ENCODE data around the gene EPS8L2. TPM values are rescaled to one million over a fixed set of nuclear protein-coding genes. Genes with fewer than 3 reads are reported as not detected.

Gene EPS8L2
- total and polyA plus RNA-seq, 2 of the 13 experiments (the other 11 are each of a cell fraction or from before 2014, with no cell fraction given), result 89.3 to 416 TPM

DNA sequence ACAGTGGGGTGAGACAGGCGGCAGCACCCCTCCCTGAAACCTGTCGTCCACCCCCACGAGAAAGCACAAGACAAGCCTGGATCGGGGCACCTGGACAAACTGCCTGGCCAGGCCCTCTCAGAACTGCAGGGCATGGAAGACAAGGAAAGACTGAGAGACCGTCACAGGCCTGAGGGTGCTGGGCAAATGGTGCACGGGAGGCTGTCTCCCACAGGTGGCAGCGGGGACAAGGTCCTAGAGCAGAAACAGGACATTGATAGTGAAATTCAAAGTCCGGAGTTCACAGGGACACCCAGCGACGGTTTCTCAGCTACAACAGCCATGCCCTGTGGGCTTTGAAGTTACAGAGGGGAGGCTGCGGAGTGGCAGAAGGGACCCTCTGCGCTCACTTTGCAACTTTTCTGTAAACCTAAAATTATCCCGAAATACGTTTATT is 48.3 kb upstream of the EPS8L2 start:
- peak; percentile 55 for ATAC-seq
- peak overlapping the region; percentile 45; the same call in 1 of the 2 replicates for H3K9ac ChIP-seq (ENCODE audit: insufficient read depth, low read depth, low read length)
- no peaks in the 10 kb centered on the region for H3K9me3 ChIP-seq (ENCODE audit: low read length)
- H3K79me2 ChIP-seq (ENCODE audit: insufficient read depth, low read length), result no peaks in the 10 kb centered on the region
- H3K4me3 ChIP-seq (replicated peaks in 1 of 3; ENCODE audit: insufficient read depth in 1 of 3, low read depth in 2 of 3, low read length in 3 of 3), result peak overlapping the region in 1 of 3 experiments; percentile 23; a peak in 1 of 6 replicates
- DNase-seq (ENCODE audit: low spot score), result peak; percentile 71
- ChIA-PET POLR2A (interaction anchor here (1.1 to 1.2 kb wide), 2 partner anchors 48 to 82 kb away, joined by 3 read pairs; partner anchors contain the start of genes EPS8L2 and PHRF1), CTCF (ENCODE audit: low intra/inter-chr PET ratio, low total read pairs) (no interaction called here)
- FAIRE-seq, result peak; percentile 39
- in situ Hi-C loops (cut with HindIII; ENCODE audit: extremely low pct_ligation_motif_present, low pct_unique_long_range_greater_than_20kb) (loop anchor here (5.0 kb wide), 1 partner anchor 70 kb away; no protein-coding TSS in a partner anchor), intact Hi-C loops (cut with micrococcal nuclease; ENCODE audit: unreplicated experiment) (loop anchor here (10.0 kb wide), 1 partner anchor 47 kb away; the partner anchor contains the start of gene EPS8L2)
- H3K36me3 ChIP-seq (replicated peaks in 1 of 2; ENCODE audit: control insufficient read depth in 1 of 2, insufficient read depth in 2 of 2, low read length in 2 of 2), result peaks cover 16 to 36% of the 10 kb centered on the region in 2 experiments; a peak in 4 of 5 replicates
- H2AFZ ChIP-seq (ENCODE audit: low read length), result no peak overlapping the region
- H3K4me1 ChIP-seq (ENCODE audit: insufficient read depth, low read length), result peaks cover 47% of the 10 kb centered on the region
- H3K27ac ChIP-seq (ENCODE audit: extremely low read length, insufficient read depth, low read length), result peak overlapping the region; percentile 60
- BruUV-seq (replicated peaks), result no TSS peak
- peaks cover 17% of the 10 kb centered on the region; the same call in 1 of the 2 replicates for H4K20me1 ChIP-seq (ENCODE audit: insufficient read depth, low read length)
- WGBS (ENCODE audit: low lambda C conversion rate), result 37% methylated on average over 14 of the region's 14 CpGs
- H3K27me3 ChIP-seq (ENCODE audit: control insufficient read depth in 1 of 2, insufficient read depth in 2 of 2, low read length in 2 of 2), result no peaks in the 10 kb centered on the region
- peak overlapping the region; percentile 57 for H3K4me2 ChIP-seq (ENCODE audit: low read depth, low read length)
- TF ChIP-seq ZNF510 (CRISPR knock-in tag; IDR thresholded peaks at IDR 0.05; ENCODE audit: low read depth), result no peak
- no peak for TF ChIP-seq ZNF354B (CRISPR knock-in tag; IDR thresholded peaks at IDR 0.05)
- TF ChIP-seq, protein P1, sequence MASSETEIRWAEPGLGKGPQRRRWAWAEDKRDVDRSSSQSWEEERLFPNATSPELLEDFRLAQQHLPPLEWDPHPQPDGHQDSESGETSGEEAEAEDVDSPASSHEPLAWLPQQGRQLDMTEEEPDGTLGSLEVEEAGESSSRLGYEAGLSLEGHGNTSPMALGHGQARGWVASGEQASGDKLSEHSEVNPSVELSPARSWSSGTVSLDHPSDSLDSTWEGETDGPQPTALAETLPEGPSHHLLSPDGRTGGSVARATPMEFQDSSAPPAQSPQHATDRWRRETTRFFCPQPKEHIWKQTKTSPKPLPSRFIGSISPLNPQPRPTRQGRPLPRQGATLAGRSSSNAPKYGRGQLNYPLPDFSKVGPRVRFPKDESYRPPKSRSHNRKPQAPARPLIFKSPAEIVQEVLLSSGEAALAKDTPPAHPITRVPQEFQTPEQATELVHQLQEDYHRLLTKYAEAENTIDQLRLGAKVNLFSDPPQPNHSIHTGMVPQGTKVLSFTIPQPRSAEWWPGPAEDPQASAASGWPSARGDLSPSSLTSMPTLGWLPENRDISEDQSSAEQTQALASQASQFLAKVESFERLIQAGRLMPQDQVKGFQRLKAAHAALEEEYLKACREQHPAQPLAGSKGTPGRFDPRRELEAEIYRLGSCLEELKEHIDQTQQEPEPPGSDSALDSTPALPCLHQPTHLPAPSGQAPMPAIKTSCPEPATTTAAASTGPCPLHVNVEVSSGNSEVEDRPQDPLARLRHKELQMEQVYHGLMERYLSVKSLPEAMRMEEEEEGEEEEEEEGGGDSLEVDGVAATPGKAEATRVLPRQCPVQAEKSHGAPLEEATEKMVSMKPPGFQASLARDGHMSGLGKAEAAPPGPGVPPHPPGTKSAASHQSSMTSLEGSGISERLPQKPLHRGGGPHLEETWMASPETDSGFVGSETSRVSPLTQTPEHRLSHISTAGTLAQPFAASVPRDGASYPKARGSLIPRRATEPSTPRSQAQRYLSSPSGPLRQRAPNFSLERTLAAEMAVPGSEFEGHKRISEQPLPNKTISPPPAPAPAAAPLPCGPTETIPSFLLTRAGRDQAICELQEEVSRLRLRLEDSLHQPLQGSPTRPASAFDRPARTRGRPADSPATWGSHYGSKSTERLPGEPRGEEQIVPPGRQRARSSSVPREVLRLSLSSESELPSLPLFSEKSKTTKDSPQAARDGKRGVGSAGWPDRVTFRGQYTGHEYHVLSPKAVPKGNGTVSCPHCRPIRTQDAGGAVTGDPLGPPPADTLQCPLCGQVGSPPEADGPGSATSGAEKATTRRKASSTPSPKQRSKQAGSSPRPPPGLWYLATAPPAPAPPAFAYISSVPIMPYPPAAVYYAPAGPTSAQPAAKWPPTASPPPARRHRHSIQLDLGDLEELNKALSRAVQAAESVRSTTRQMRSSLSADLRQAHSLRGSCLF (CRISPR knock-in tag; IDR thresholded peaks at IDR 0.05; ENCODE audit: borderline replicate concordance), result no peak
- TF ChIP-seq ZNF556 (CRISPR knock-in tag; IDR thresholded peaks at IDR 0.05; ENCODE audit: borderline replicate concordance), result 0 out of 2 replicates have a peak, but pooled peaks have one; percentile 49
- TF ChIP-seq THAP11 (CRISPR knock-in tag; IDR thresholded peaks at IDR 0.05), result 0 out of 2 replicates have a peak, but pooled peaks have one; percentile 13
- TF ChIP-seq, protein P2, sequence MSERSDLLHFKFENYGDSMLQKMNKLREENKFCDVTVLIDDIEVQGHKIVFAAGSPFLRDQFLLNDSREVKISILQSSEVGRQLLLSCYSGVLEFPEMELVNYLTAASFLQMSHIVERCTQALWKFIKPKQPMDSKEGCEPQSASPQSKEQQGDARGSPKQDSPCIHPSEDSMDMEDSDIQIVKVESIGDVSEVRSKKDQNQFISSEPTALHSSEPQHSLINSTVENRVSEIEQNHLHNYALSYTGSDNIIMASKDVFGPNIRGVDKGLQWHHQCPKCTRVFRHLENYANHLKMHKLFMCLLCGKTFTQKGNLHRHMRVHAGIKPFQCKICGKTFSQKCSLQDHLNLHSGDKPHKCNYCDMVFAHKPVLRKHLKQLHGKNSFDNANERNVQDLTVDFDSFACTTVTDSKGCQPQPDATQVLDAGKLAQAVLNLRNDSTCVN (CRISPR knock-in tag; IDR thresholded peaks at IDR 0.05; ENCODE audit: borderline replicate concordance), result no peak
- no peak for TF ChIP-seq ZNF251 (CRISPR knock-in tag; IDR thresholded peaks at IDR 0.05)
- no peak for TF ChIP-seq ZNF451 (CRISPR knock-in tag; IDR thresholded peaks at IDR 0.05)
- TF ChIP-seq, protein P3, sequence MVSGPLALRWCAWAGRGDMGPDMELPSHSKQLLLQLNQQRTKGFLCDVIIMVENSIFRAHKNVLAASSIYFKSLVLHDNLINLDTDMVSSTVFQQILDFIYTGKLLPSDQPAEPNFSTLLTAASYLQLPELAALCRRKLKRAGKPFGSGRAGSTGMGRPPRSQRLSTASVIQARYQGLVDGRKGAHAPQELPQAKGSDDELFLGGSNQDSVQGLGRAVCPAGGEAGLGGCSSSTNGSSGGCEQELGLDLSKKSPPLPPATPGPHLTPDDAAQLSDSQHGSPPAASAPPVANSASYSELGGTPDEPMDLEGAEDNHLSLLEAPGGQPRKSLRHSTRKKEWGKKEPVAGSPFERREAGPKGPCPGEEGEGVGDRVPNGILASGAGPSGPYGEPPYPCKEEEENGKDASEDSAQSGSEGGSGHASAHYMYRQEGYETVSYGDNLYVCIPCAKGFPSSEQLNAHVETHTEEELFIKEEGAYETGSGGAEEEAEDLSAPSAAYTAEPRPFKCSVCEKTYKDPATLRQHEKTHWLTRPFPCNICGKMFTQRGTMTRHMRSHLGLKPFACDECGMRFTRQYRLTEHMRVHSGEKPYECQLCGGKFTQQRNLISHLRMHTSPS (CRISPR knock-in tag; IDR thresholded peaks at IDR 0.05; ENCODE audit: low read depth), result peak; percentile 36; the same call in 1 of the 2 replicates
- peak; percentile 51 for TF ChIP-seq HDAC1 (CRISPR knock-in tag; IDR thresholded peaks at IDR 0.05)
- TF ChIP-seq HOXA3 (CRISPR knock-in tag; IDR thresholded peaks at IDR 0.05), result peak; percentile 75; the same call in 1 of the 2 replicates
- peak; percentile 46; the same call in 1 of the 2 replicates for TF ChIP-seq ZFX (CRISPR knock-in tag; IDR thresholded peaks at IDR 0.05; ENCODE audit: low read depth)
- no peak for TF ChIP-seq KLF15 (CRISPR knock-in tag; IDR thresholded peaks at IDR 0.05; ENCODE audit: borderline replicate concordance)
- TF ChIP-seq, protein P4, sequence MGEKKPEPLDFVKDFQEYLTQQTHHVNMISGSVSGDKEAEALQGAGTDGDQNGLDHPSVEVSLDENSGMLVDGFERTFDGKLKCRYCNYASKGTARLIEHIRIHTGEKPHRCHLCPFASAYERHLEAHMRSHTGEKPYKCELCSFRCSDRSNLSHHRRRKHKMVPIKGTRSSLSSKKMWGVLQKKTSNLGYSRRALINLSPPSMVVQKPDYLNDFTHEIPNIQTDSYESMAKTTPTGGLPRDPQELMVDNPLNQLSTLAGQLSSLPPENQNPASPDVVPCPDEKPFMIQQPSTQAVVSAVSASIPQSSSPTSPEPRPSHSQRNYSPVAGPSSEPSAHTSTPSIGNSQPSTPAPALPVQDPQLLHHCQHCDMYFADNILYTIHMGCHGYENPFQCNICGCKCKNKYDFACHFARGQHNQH (CRISPR knock-in tag; IDR thresholded peaks at IDR 0.05), result 0 out of 2 replicates have a peak, but pooled peaks have one; percentile 26

Data from HepG2 (cell line).